ENCODE data around the gene FMN2.

The FMN2 gene

GRCh38 chr1:240151136-240151735, 59.6 kb downstream of the FMN2 start:
- no peak for DNase-seq (ENCODE audit: low read depth)
- H3K4me3 ChIP-seq (ENCODE audit: low read depth, low read length): no peak overlapping the region
- no peak for TF ChIP-seq CTCF (IDR thresholded peaks at IDR 0.05; ENCODE audit: control insufficient read depth, extremely low read depth, insufficient read depth)

- no peak for TF ChIP-seq CTCF (IDR thresholded peaks at IDR 0.05; ENCODE audit: control insufficient read depth, extremely low read depth, insufficient read depth)
- DNase-seq (ENCODE audit: low read depth): no peak
- no peak overlapping the region for H3K4me3 ChIP-seq (ENCODE audit: low read depth, low read length)
These were observed 61.1 kb downstream of the FMN2 start for GRCh38 chr1:240152611-240153297.

GRCh38 chr1:240155605-240156004, 63.9 kb downstream of the FMN2 start:
- TF ChIP-seq CTCF (IDR thresholded peaks at IDR 0.05; ENCODE audit: control insufficient read depth, extremely low read depth, insufficient read depth): no peak
- no peak for DNase-seq (ENCODE audit: low read depth)
- H3K4me3 ChIP-seq (ENCODE audit: low read depth, low read length): no peak overlapping the region

GRCh38 chr1:240164742-240165141, 73.1 kb downstream of the FMN2 start:
- no peak for TF ChIP-seq CTCF (IDR thresholded peaks at IDR 0.05; ENCODE audit: control insufficient read depth, extremely low read depth, insufficient read depth)
- DNase-seq (ENCODE audit: low read depth): no peak
- H3K4me3 ChIP-seq (ENCODE audit: low read depth, low read length): no peak overlapping the region

- no peak overlapping the region for H3K4me3 ChIP-seq (ENCODE audit: low read depth, low read length)
- TF ChIP-seq CTCF (IDR thresholded peaks at IDR 0.05; ENCODE audit: control insufficient read depth, extremely low read depth, insufficient read depth): peak; percentile 47
- no peak for DNase-seq (ENCODE audit: low read depth)
These were observed 77.5 kb downstream of the FMN2 start for GRCh38 chr1:240169188-240169587.

- H3K4me3 ChIP-seq (ENCODE audit: low read depth, low read length): no peak overlapping the region
- DNase-seq (ENCODE audit: low read depth): no peak
- TF ChIP-seq CTCF (IDR thresholded peaks at IDR 0.05; ENCODE audit: control insufficient read depth, extremely low read depth, insufficient read depth): no peak
These were observed 78.6 kb downstream of the FMN2 start for GRCh38 chr1:240170266-240170665.

- no peak for TF ChIP-seq CTCF (IDR thresholded peaks at IDR 0.05; ENCODE audit: control insufficient read depth, extremely low read depth, insufficient read depth)
- no peak for DNase-seq (ENCODE audit: low read depth)
- no peak overlapping the region for H3K4me3 ChIP-seq (ENCODE audit: low read depth, low read length)
These were observed 79.1 kb downstream of the FMN2 start for GRCh38 chr1:240170806-240171205.

All from LNCaP clone FGC (cell line).